Measurements from ENCODE around the gene RASSF6. TPM values are rescaled to one million over a fixed set of nuclear protein-coding genes. Genes with fewer than 3 reads are reported as not detected.
A peak's percentile ranks its signal among the peaks of the same experiment; 100 is the strongest.

The RASSF6 gene
- total and polyA plus RNA-seq, 4 donors: 1.2 to 7.6 (median 2.0) TPM

GRCh38 chr4:73585345-73585744, 34.9 kb downstream of the RASSF6 start:
- no peak overlapping the region for H3K9ac ChIP-seq (ENCODE audit: insufficient read depth in 1 of 2, low read length in 2 of 2)
- TF ChIP-seq CTCF (IDR thresholded peaks at IDR 0.05; ENCODE audit: control extremely low read depth, extremely low read depth): no peak
- peaks cover 0 to 2% (median 0%) of the 10 kb centered on the region in 4 donors for H3K9me3 ChIP-seq (ENCODE audit: control insufficient read depth in 4 of 4, insufficient read depth in 3 of 4, low read length in 3 of 4)
- no peaks in the 10 kb centered on the region for H3K27me3 ChIP-seq (ENCODE audit: control insufficient read depth in 3 of 3, insufficient read depth in 3 of 3, low read length in 2 of 3)
- no peak for DNase-seq
- H3K4me3 ChIP-seq: no peak overlapping the region
- H3K4me1 ChIP-seq (ENCODE audit: control insufficient read depth in 5 of 5, insufficient read depth in 5 of 5, low read length in 5 of 5): peaks cover 0 to 2% (median 0%) of the 10 kb centered on the region in 5 donors
- H3K36me3 ChIP-seq (ENCODE audit: control insufficient read depth in 4 of 4, insufficient read depth in 4 of 4, low read length in 4 of 4): no peaks in the 10 kb centered on the region
- H3K27ac ChIP-seq (ENCODE audit: low read depth in 1 of 2, low read length in 1 of 2): no peak overlapping the region
- no peak for ATAC-seq (ENCODE audit: insufficient read depth, low FRiP score)

GRCh38 chr4:73583666-73584065, 36.6 kb downstream of the RASSF6 start:
- no peaks in the 10 kb centered on the region for H3K4me1 ChIP-seq (ENCODE audit: control insufficient read depth in 5 of 5, insufficient read depth in 5 of 5, low read length in 5 of 5)
- H3K36me3 ChIP-seq (ENCODE audit: control insufficient read depth in 4 of 4, insufficient read depth in 4 of 4, low read length in 4 of 4): no peaks in the 10 kb centered on the region
- H3K4me3 ChIP-seq: no peak overlapping the region
- no peak for TF ChIP-seq CTCF (IDR thresholded peaks at IDR 0.05; ENCODE audit: control extremely low read depth, extremely low read depth)
- DNase-seq: peak in 2 of 3 donors; percentile 26 to 46
- H3K9ac ChIP-seq (ENCODE audit: insufficient read depth in 1 of 2, low read length in 2 of 2): no peak overlapping the region
- WGBS, 2 donors: 72 to 73% methylated on average over 2 of the region's 2 CpGs
- H3K27me3 ChIP-seq (ENCODE audit: control insufficient read depth in 3 of 3, insufficient read depth in 3 of 3, low read length in 2 of 3): no peaks in the 10 kb centered on the region
- ATAC-seq (ENCODE audit: insufficient read depth, low FRiP score): no peak
- H3K9me3 ChIP-seq (ENCODE audit: control insufficient read depth in 4 of 4, insufficient read depth in 3 of 4, low read length in 3 of 4): peaks cover 0 to 2% (median 0%) of the 10 kb centered on the region in 4 donors
- no peak overlapping the region for H3K27ac ChIP-seq (ENCODE audit: low read depth in 1 of 2, low read length in 1 of 2)

DNA sequence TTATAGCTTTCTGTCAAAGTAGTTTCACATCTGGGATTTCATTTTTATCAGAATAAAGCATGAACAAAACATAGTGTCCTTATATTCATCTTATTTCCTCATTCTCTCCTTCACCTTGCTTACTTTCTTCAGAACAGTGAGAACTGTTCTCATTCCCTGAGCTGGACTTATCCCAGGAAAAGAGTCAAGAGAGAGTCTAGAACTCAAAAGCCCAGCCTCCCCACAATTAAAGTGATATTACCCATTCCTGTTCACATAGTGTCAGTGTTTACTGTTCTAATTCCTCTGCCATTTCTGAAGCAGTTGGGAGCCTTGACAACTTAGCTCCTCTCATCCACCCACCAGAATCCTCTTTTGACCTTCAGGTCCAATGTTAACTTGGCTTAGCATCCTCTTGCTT, 42.9 kb downstream of the RASSF6 start:
- TF ChIP-seq CTCF (IDR thresholded peaks at IDR 0.05; ENCODE audit: control extremely low read depth, extremely low read depth): no peak
- H3K4me3 ChIP-seq: no peak overlapping the region
- no peaks in the 10 kb centered on the region for H3K36me3 ChIP-seq (ENCODE audit: control insufficient read depth in 4 of 4, insufficient read depth in 4 of 4, low read length in 4 of 4)
- H3K27ac ChIP-seq (ENCODE audit: low read depth in 1 of 2, low read length in 1 of 2): no peak overlapping the region
- no peaks in the 10 kb centered on the region for H3K9me3 ChIP-seq (ENCODE audit: control insufficient read depth in 4 of 4, insufficient read depth in 3 of 4, low read length in 3 of 4)
- ATAC-seq (ENCODE audit: insufficient read depth, low FRiP score): no peak
- DNase-seq: no peak
- H3K9ac ChIP-seq (ENCODE audit: insufficient read depth in 1 of 2, low read length in 2 of 2): no peak overlapping the region
- no peaks in the 10 kb centered on the region for H3K27me3 ChIP-seq (ENCODE audit: control insufficient read depth in 3 of 3, insufficient read depth in 3 of 3, low read length in 2 of 3)
- H3K4me1 ChIP-seq (ENCODE audit: control insufficient read depth in 5 of 5, insufficient read depth in 5 of 5, low read length in 5 of 5): no peaks in the 10 kb centered on the region

- Histone ChIP-seq H3K36me3 (ENCODE audit: control insufficient read depth in 4 of 4, insufficient read depth in 4 of 4, low read length in 4 of 4) (no peaks in the 10 kb centered on the region), H3K4me1 (ENCODE audit: control insufficient read depth in 5 of 5, insufficient read depth in 5 of 5, low read length in 5 of 5) (no peaks in the 10 kb centered on the region), H3K27me3 (ENCODE audit: control insufficient read depth in 3 of 3, insufficient read depth in 3 of 3, low read length in 2 of 3) (no peaks in the 10 kb centered on the region), H3K4me3 (no peak overlapping the region), H3K9me3 (ENCODE audit: control insufficient read depth in 4 of 4, insufficient read depth in 3 of 4, low read length in 3 of 4) (no peaks in the 10 kb centered on the region), H3K27ac (ENCODE audit: low read depth in 1 of 2, low read length in 1 of 2) (no peak overlapping the region), H3K9ac (ENCODE audit: insufficient read depth in 1 of 2, low read length in 2 of 2) (no peak overlapping the region)
- DNase-seq (no peak), ATAC-seq (ENCODE audit: insufficient read depth, low FRiP score) (no peak)
- WGBS, 2 donors: 72 to 73% methylated on average over 3 of the region's 3 CpGs
- TF ChIP-seq CTCF (IDR thresholded peaks at IDR 0.05; ENCODE audit: control extremely low read depth, extremely low read depth): no peak
Observed at GRCh38 chr4:73576381-73576780, 43.9 kb downstream of the RASSF6 start.

All from lung (tissue), 12 donors.